Smooth muscle cell of the brain vasculature (primary cell): ENCODE data around the gene ALOX12B.
"Not testable (repeated sequence)": the region's sequence is repeated elsewhere in the genome, so short reads cannot be mapped to it uniquely, and the experiment has no call there.

Experiments used
- DNase-seq: peaks from one replicate; pipeline ENCODE4 v3.0.0-alpha.2; 2012; ENCODE audit warnings: low read depth, low spot score

ALOX12B gene

DNA sequence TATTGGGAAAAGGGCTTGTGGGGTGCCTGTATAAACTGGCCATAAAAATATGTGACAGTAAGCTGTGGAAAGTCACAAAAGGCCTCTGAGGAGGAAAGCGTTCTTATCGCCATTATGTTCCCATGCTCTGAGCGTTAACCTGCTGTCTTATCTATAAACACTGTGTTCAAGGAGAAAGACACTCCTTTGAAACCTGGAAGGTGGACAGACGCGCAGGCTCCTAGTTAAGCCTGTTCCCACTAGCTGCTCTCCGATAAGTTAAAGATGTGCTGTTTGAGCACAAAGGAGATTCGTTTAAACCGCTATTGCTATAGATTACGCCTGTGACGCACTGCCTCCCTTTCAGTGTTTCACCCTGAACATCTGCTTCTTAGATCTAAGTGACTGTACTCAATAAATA is 5.2 kb downstream of the ALOX12B start:
- DNase-seq, result no peak

DNA sequence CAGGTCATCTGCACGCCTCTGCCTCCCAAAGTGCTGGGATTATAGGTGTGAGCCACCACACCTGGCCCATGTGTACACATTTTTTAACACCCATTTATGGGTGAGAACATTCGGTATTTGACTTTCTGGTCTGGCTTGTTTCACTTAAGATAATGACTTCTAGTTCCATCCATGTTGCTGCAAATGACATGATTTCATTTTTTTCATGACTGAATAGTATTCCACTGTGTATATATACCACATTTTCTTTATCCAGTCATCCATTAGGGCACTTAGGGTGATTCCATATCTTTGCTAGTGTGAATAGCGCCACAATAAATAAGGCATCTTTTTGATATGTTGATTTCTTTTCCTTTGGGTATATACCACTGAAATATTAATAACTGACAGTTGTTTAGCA is 5.6 kb downstream of the ALOX12B start:
- no peak for DNase-seq

DNA sequence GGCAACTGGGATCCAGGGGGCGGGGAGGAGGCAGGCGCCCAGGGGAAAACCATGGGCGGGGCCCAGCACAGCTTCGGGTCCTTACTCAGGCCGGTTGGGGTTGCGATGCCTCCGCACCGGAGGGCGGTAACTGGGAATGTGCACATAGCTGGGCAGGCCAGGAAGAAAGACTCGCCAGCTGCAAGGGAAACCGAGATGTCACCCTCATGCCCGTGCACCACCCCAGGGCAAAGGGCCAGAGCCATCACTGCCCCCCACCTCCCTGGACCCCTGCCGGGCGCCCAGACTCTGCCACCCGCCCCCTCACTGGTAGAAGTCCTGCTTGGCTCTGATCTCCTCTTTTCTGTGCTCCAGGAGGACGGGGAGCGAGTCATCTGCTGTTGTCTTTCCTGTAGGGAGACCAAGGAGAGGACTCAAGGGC is 6.7 kb downstream of the ALOX12B start:
- DNase-seq, result no peak

DNA sequence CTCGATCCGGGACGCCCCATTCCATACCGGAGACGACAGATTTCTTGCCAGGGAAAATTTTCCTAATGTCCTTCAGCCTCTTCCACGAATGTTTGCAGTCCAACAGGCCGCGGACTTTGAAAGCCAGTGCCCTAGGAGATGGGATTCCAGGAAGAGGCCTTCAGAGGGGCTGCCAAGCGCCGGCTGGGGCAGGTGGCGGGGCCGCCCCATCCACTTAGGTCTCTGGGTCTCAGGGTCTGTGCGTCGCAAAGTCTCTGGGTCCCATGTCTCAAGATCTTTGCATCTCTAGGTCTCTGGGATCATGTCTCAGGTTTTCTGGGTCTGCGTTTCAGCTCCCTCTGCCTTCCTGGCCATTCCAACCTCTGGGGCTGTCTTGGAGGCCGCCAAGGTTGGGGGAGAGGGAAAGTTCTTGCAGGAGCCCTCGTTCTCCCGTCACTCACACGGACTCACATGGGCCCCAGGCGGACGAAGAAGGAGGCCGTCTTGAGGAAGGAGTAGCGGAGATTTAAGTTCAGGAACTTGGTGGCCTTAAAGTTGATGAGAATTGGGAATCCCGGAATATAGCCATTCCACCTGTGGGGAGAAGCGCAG is 7.2 kb downstream of the ALOX12B start:
- DNase-seq, result no peak

DNA sequence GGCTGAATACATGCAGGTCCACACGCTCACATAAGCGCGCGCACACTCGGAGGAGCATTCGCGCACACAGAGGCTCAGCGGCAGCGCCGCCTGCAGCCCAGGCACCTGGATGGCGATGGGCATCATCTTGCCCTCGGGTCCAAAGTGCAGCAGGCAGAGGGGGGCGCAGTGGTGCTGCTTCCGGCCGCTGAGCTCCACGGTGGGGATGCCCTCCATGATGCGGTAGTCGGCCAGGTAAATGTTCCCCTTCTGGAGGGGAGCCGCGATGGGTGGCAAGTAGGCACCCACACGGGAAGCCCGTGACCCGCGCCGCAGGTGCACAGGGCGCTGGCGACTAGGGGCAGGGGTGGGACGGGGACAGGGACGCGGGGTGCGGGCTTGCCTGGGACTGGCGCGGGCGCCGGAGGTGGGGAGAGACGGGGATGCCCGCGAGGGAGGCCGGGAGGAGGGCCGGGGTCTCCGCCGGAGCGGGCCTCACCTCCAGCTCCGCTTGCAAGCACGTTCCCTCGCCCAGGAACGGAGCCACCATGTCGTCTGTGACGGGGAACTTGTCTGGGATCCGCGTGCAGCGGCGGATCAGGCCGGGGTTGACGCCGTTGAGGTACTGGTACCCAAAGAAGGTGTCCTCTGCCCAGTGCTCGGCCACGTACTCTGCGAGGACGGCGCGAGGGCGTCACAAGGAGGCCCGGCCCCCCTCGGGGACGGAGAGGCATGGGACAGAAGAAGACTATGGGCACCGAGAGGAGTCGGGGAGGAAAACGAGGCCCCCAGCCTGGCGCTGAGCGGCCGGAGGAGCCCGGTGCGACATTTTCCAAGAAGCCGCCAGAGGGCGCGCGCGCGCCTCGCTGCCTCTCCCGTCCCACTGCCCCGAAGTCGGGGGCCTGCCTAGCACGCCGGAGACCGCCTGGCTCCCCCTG is 8.0 kb downstream of the ALOX12B start:
- DNase-seq, result no peak

DNA sequence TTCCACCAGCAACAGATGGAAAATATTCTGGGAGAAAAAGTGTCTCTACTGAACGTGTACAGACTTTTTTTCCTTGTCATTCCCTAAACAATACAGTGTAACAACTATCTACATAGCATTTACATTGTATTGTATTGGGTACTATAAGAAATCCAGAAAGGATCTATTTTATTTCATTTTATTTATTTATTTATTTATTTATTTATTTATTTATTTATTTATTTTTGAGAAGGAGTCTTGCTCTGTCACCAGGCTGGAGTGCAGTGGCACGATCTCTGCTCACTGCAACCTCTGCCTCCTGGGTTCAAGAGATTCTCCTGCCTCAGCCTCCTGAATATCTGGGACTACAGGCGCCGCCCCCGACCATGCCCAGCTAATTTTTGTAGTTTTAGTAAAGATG is 9.6 kb downstream of the ALOX12B start:
- DNase-seq, result not testable (repeated sequence)

DNA sequence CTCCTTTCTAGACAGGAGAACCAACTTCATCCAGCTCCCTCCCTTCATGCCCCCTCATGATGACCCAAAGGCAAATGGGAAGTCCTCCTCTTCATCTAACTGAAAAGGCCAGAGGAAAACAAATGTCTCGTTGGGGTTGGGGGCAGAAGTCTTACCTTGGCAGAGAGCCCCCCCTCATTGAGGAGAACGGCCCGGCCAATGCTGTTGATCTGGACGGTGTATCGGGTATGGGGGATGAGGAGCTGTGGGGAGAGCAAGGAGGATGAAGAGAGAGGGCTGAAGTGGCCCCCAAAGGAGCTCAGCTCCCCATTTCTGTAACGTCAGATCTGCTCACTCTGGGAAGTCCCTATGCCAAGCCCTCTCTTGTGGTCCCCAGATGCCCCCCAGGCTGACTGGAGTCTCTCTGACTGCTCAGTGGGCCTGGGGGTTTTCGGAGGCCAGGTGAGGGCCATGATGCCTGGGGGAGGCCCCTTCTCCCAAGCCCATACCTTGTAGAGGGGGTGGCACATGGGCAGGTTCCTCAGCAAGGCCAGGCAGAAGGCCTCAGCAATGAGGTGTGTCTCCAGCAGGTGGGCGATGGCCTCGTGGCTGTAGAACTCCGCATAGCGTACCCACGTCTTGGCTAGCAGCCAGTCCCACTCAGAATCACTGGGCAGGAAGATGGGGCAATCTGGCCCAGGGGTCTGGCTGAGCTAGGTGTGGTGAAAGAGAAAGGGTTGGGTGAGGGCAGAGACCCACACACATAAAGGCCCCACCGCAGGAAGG is 10.8 kb downstream of the ALOX12B start:
- DNase-seq, result no peak

DNA sequence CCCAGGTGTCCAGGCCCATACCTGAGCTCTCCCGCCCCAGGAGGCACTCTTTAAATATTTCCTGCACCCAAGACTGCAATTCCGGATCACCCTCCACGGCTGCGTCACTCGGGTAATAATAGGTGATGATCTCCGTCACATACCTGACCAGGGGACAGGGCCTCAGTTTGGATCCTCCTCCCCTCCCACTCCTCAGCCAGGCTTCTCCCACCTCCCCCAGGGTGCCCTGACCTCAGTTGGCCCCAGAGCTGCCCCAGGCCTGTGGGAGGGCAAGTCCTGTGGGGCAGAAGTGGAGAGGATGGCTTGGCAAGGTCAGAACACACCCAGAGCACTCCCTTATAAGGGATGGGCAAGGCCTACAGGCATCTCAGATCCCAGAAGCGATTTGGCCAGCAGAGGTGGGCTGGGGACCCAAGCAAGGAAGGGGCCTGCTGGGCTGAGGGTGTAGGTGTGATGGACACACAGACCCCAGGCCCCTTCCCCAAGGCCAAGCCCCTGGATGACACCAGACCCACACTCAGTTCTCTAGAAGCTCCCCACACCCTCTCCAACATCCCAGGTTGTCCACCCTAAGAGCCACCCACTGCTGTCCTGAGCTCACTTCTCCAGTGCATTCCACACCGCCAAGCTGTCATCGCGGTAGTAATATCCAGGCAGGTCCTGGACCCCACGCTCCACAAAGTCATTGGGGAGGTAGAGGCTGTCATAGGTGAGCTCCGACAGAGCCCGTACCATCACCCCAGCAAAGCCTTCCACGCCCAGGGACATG is 11.8 kb downstream of the ALOX12B start:
- DNase-seq, result no peak

DNA sequence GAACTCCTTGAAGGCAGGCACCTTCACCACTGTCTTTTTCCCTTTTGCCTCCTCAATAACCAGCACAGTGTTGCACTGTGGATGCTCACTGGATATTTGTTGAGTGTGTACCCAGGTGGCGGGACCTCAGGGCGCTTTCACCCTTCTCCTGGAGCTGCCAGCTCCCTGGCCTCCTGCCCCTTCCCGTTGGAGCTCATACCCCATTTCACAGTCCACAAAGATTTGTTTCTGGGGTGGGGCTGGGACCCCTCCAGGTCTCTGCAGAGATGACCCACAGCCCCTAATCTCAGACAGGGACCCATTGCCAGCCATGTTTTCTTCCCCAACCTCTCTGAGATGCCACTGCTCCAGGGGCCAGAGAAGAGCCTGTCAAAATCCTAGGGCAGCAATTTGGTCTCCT is 12.4 kb downstream of the ALOX12B start:
- no peak for DNase-seq

DNA sequence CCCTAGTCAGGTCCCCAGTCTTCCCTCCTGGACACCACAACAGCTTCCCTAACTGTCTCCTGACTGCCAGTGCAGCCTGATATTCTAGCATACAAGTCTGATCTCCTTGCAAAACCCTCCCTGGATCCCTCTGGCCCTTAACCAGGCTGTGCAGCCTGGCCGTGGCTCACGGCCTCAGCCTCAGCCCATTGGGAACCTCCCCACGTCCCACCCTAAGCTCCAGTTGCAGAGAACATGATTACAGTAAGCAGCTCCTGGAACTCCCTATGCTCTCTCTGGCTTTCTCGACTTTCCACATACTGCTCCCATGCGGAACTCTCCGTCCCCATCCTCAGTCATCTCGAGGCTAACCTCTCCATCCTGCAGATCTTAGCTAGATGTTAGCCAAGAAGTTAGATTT is 13.0 kb downstream of the ALOX12B start:
- no peak for DNase-seq

DNA sequence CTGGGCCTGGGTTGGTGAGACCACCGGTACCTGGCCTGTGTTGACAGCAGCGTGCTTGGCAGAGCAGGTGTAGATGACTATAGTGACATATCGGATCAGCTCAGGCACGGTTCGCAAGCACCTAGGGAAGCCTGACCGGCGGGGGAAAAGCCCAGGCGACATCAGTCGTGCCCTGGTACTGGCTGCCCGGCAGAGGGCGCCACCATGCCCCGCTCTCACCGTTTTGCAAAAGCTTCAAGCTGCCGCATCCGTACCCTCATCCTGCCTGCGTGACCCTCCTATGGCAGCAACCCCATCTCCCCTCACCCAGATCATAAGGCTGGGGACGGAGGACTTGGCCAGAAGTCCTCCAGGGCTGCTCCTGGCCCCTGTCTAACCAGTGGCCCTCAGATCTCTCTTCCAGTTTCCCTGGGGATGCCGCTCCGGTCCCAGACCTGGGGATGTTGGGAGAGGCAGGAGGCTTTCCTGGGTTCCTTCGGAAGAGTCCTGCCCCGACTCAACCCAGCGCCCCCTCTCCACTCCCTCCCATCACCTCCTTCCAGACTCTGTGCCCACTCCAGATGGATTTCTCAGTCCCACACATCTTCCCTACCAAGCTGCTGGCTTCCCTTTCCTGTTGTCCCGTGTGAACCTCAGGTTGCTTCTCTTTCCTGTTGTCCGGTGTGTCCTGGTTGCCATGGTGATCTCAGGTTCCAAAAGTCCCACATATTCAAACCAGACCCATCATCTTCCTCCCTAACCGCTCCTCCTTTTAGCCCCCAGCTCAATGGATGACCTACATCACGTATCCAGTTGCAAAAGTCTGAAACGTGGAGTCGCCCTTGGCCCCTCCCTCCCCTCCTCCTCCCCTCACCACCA is 13.7 kb downstream of the ALOX12B start:
- DNase-seq, result no peak

DNA sequence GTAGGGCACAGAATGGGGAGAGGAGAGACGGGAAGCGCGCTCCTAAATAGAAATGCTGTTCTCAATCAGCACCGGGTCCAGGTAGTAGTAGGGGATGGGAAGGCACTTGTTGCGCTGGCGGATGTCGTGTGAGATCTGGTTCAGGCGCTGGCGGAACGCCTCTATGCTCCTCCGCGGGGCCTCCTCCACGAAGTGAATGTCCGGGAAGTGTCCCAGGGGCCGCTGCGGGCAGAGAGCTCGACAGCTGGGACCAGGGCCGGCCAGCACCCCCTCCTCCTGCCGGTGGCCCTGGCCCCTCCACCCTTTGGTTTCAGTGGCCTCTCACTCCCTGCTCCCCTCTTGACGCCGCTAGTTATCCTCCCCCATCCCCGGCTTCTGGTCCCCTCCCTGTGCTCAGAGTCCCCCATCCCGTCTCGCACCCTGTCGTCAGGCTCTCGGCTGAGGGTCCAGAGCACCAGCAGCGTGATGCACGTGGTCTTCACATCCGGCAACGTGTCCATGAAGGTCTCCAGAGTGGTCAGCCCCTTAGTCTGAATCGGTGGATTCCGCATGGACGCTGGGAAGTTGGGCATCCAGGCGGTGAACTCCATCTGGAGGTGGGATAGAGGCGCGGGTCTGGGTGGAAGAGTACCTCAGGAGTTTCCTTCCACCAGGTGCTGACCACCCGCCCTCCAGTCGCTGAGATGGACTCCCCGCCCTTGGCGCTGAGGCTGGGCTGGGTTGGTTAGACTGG is 14.6 kb downstream of the ALOX12B start:
- DNase-seq, result no peak

DNA sequence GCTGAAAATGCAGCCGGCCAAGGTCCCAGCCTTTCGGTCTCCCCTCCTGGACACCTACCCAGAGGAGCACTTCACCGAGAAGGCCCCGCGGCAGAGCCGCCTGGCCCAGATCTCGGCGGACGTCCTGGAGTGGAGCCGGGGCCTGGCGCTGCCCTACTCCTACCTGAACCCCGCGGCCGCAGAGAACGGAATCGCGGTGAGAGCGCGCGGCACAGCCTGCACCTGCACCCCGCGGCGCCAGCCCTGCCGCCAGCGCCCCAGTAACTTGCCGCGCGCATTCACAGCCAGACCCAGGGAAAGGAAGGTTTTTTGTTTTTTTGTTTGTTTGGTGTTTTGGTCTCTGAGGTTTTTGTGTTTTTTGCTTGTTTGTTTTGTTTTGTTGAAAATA is 15.2 kb downstream of the ALOX12B start:
- no peak for DNase-seq

DNA sequence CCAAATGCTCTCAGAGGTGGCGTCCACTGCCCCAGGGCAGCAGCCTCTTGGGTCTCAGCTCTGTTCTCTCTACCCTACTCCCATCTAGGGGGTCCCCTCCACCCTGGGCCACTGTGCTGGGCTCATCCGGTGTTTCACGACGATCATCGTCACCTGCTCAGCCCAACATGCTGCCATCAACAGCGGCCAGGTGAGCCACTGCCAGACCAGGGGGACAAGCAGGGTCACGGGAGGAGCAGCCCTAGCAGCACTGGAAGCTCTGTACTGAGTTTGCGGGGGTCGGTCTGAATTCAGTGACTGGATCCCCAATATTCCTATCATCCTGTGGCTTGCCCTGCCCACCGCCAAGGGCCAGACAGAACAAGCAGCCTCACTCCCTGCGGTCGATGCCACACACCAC is 16.0 kb downstream of the ALOX12B start:
- DNase-seq, result no peak

DNA sequence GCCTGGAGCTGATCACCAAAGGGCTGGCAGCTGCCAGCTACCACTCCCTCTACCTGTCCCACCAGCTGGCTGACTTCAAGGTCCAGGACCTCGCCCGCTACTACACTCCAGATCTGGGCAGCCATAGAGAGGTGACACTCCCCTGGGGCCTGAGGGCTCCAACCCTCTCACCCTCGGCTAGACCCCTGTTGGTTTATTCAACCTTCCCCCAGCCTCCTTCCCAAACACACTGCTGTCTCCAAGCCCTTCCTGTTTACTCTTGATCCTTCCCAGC is 18.0 kb downstream of the ALOX12B start:
- DNase-seq, result no peak

DNA sequence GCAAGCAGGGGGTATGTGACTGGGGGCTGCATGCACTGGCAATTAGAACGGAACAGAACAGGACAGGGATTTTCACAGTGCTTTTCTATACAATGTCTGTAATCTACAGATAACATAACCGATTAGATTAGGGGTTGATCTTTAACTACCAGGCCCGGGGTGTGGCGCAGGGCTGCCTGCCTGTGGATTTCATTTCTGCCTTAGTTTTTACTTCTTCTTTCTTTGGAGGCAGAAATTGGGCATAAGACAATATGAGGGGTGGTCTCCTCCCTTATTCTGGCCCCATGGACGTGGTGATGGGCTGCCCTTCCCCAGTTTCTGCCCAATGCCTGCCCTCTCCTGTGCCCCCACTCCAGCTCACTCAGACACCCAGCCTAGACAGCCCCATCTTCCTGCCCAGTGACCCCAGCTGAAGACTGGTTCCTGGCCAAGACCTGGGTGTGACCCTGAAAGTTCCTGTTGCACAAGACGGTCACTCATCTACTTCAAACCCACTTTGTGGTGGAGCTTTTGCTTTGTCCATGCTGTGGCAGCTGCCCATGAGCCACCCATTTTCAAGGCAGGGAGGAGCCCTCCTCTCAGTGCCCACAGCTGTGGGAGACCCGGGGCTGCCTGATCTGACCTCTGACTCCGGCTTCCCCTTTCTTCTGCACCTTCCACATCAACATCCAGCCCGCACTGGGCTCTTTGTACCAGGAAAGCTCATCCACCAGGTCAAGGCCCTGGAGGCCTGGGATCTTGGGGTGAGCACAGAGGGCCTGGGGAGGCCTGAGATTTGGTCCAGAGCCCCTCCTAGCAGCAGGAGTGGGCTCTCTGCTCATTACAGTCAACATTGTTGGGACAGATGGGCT is 18.6 kb downstream of the ALOX12B start:
- DNase-seq, result no peak

DNA sequence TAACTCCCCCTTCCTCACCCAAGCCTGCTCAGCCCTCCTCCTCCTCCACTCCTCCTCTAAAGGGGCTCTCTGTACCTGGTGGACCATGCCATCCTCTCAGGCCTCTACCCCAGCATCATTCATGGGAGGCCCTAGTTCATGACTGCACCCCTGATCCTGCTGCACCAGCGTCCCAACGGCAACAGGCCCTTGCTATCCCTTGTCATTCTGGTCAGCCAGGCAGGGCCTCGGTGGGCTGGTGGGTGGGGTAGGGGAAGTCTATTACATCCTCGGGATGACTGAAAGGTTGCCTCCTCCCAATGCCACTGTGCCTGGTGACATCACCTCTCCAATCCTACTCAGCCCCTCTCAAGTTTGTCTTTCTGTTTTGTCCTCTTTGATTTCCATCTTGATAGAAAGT is 19.7 kb downstream of the ALOX12B start:
- DNase-seq, result no peak

DNA sequence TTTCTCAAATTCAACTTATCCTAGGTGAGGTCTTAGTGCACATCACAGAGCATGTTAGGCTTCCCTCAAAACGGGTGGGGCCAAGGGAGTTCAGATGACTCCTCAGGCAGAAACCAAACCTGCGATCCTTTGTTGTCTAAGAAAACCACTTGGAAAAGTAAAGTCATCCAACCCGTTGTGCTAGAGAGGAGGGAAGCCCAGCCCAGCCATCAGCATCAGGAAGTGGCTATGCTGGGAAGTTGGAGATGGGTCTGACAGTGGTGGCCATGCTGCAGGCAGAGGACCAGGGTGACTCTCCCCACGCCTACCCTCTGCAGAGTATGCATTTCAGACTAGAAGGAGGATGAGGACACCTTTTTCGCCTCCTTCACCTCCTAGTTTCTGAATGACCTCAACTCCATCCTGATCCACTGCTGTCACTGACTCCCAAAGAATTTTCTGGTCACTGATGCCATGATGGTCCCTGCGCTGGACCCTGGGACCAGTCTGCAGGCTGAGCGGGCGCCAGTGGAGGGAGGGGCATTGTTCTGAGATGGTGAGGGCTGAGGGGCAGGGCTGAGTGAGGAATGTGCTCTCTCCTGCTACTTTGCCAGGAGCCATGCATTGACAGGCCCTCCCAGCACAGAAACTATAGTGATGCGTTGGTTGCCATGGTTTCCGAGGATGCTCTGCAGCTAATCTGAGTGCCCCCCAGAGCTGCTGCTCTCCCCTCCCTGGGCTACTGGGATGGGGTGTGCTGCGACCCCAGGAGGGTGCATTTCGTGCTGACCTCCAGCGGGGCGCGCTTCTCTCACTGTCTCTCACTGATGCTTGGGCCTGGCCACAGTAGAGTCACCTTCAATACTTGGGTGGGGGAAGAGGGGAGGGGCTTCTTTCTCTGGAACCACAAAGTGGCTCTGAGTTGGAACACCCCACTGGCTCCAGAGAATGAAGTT is 20.4 kb downstream of the ALOX12B start:
- no peak for DNase-seq
